OCI-LY7 (cell line): ENCODE data around the gene TKFC. TPM values are rescaled to one million over a fixed set of nuclear protein-coding genes. Genes with fewer than 3 reads are reported as not detected.

Experiments used
- BruUV-seq: library from RNA; stranded (reverse); fragments of 400-500 nt; replicated peaks from 2 replicates; lab custom pipeline; 2021; lab: Mats Ljungman, UMichigan
- CTCF ChIA-PET: fragments of 300-600 bp; sonication (Branson Sonifier 250); formaldehyde crosslinking; loops from one replicate; lab custom pipeline; 2022; ENCODE audit warnings: antibody characterized with exemption; ENCODE audit not compliant: unreplicated experiment; lab: Charles Lee
- POLR2A ChIA-PET: fragments of 300-600 bp; sonication (Branson Sonifier 250); formaldehyde crosslinking; loops from one replicate; lab custom pipeline; 2022; ENCODE audit warnings: antibody characterized with exemption; lab: Charles Lee
- DNase-seq: peaks from one replicate; pipeline ENCODE4 v3.0.0-alpha.2; 2015; ENCODE audit warnings: low spot score
- H2AFZ ChIP-seq: fragments of 200-600 bp; sonication (generic), shearing (Covaris generic); 2 replicates; pipeline ENCODE4 v1.6.1; 2014; ENCODE audit warnings: mild to moderate bottlenecking, antibody characterized with exemption, low read length, moderate library complexity
- H3K27ac ChIP-seq: fragments of 200-600 bp; sonication (generic); 2 replicates; pipeline ENCODE4 v1.5.1; 2014; ENCODE audit warnings: mixed run types, low read depth, mild to moderate bottlenecking, moderate library complexity, low read length, inconsistent platforms; ENCODE audit not compliant: poor library complexity, severe bottlenecking
- H3K36me3 ChIP-seq: fragments of 200-600 bp; sonication (generic); 2 replicates; pipeline ENCODE4 v1.6.1; 2014; ENCODE audit warnings: mild to moderate bottlenecking, antibody characterized with exemption, low read length, moderate library complexity, mixed read lengths; ENCODE audit not compliant: insufficient read depth
- H3K4me1 ChIP-seq: fragments of 200-600 bp; sonication (generic); 2 replicates; pipeline ENCODE4 v1.5.1; 2014; ENCODE audit warnings: mild to moderate bottlenecking, low read length; ENCODE audit not compliant: insufficient read depth, poor library complexity, severe bottlenecking
- H3K4me2 ChIP-seq: fragments of 200-600 bp; sonication (generic); 2 replicates; pipeline ENCODE4 v1.6.1; 2014; ENCODE audit warnings: mild to moderate bottlenecking, low read length
- H3K4me3 ChIP-seq: fragments of 200-600 bp; sonication (generic); 2 replicates; pipeline ENCODE4 v1.5.1; 2014; ENCODE audit warnings: mild to moderate bottlenecking, low read depth, low read length; ENCODE audit not compliant: poor library complexity, severe bottlenecking
- H3K79me2 ChIP-seq: fragments of 200-600 bp; sonication (generic); 2 replicates; pipeline ENCODE4 v1.6.1; 2016; ENCODE audit warnings: low read depth, mild to moderate bottlenecking, low read length, moderate library complexity, mixed read lengths; ENCODE audit not compliant: insufficient read depth
- H3K9me2 ChIP-seq: fragments of 200-600 bp; sonication (generic); 2 replicates; pipeline ENCODE4 v1.6.1; 2016; ENCODE audit warnings: mild to moderate bottlenecking, low read length, mixed read lengths; ENCODE audit not compliant: insufficient read depth
- H3K9me3 ChIP-seq: fragments of 200-600 bp; sonication (generic); 2 replicates; pipeline ENCODE4 v1.6.1; 2014; ENCODE audit warnings: mild to moderate bottlenecking, mixed run types, low read length, mixed read lengths
- H4K20me1 ChIP-seq: fragments of 200-600 bp; sonication (generic); 2 replicates; pipeline ENCODE4 v1.6.1; 2014; ENCODE audit warnings: mild to moderate bottlenecking, antibody characterized with exemption, low read length, moderate library complexity, mixed read lengths; ENCODE audit not compliant: insufficient read depth
- CTCF ChIP-seq: fragments of 200-600 bp; sonication (generic); conservative IDR thresholded peaks from 2 replicates; pipeline ENCODE4 v1.5.1; 2014; ENCODE audit warnings: mild to moderate bottlenecking, antibody characterized with exemption, low read length, moderate library complexity, mixed read lengths
- EZH2phosphoT487 ChIP-seq: fragments of 200-600 bp; sonication (generic); IDR thresholded peaks from 2 replicates; pipeline ENCODE4 v1.6.1; 2018; ENCODE audit warnings: low read depth, borderline replicate concordance, mild to moderate bottlenecking, mixed run types, antibody characterized with exemption, low read length, moderate library complexity, mixed read lengths
- intact Hi-C: fragments of 100-400 bp; cut with micrococcal nuclease; formaldehyde crosslinking; loops from one replicate; pipeline ENCODE4 v1.10.0; 2022; ENCODE audit not compliant: unreplicated experiment
- total RNA-seq, 2 experiments: library from RNA; depleted of rRNA in 1 of 2; stranded (reverse); fragments of >200 nt in 1 of 2; shearing (Covaris generic) in 1 of 2; gene quantifications; 2 replicates each; pipeline ENCODE4 v1.2.3, GENCODE V29; 2014 to 2022

Gene TKFC
- total RNA-seq, 2 experiments from 2014 or later, result 77.8 to 166 TPM

- H4K20me1 ChIP-seq, result no peaks in the 10 kb centered on the region
- no peak overlapping the region for H3K4me3 ChIP-seq
- no peaks in the 10 kb centered on the region for H3K4me1 ChIP-seq
- no peak overlapping the region for H2AFZ ChIP-seq
- DNase-seq, result no peak
- no peaks in the 10 kb centered on the region for H3K9me2 ChIP-seq
- CTCF ChIA-PET, result no interaction called here
- H3K4me2 ChIP-seq, result no peak overlapping the region
- POLR2A ChIA-PET, result no interaction called here
- H3K27ac ChIP-seq, result no peak overlapping the region
- peaks cover 29% of the 10 kb centered on the region for H3K36me3 ChIP-seq
- intact Hi-C loops, result no loop called here
- no peak for TF ChIP-seq EZH2phosphoT487
- TF ChIP-seq CTCF, result no peak
- no peaks in the 10 kb centered on the region for H3K79me2 ChIP-seq
- no peaks in the 10 kb centered on the region for H3K9me3 ChIP-seq
- no TSS peak for BruUV-seq
Observed at GRCh38 chr11:61341706-61342105, 8.7 kb downstream of the TKFC start.

- no peak overlapping the region for H3K27ac ChIP-seq
- ChIA-PET CTCF (interaction anchor here (0.7 kb wide), 1 partner anchor 44 kb away, joined by 3 read pairs; no protein-coding TSS in a partner anchor), POLR2A (no interaction called here)
- BruUV-seq, result no TSS peak
- H3K9me3 ChIP-seq, result no peaks in the 10 kb centered on the region
- TF ChIP-seq CTCF (no peak), EZH2phosphoT487 (no peak)
- H4K20me1 ChIP-seq, result no peaks in the 10 kb centered on the region
- no peak overlapping the region for H2AFZ ChIP-seq
- no peaks in the 10 kb centered on the region for H3K9me2 ChIP-seq
- intact Hi-C loops, result no loop called here
- H3K4me2 ChIP-seq, result no peak overlapping the region
- DNase-seq, result no peak
- H3K4me3 ChIP-seq, result no peak overlapping the region
- H3K36me3 ChIP-seq, result peaks cover 34% of the 10 kb centered on the region
- no peaks in the 10 kb centered on the region for H3K79me2 ChIP-seq
- no peaks in the 10 kb centered on the region for H3K4me1 ChIP-seq
Observed at GRCh38 chr11:61342207-61342803, 9.3 kb downstream of the TKFC start.
